PFSK-1 (cell line): ENCODE measurements around the gene KCNJ1.

Experiments
- POLR2AphosphoS5 ChIP-seq: IDR thresholded peaks from 2 replicates; pipeline ENCODE4 v1.6.1; 2012; ENCODE audit warnings: low read depth, mild to moderate bottlenecking, control low read depth, low read length, moderate library complexity
- SIN3A ChIP-seq: IDR thresholded peaks from 2 replicates; pipeline ENCODE4 v1.6.1; 2012; ENCODE audit warnings: mild to moderate bottlenecking, low read length, moderate library complexity, borderline replicate concordance; ENCODE audit not compliant: insufficient read depth
- TAF1 ChIP-seq: IDR thresholded peaks from 2 replicates; pipeline ENCODE4 v1.6.1; 2012; ENCODE audit warnings: low read length, control low read depth, borderline replicate concordance; ENCODE audit not compliant: insufficient read depth
- TF ChIP-seq, protein P1 (sequence below), 2 experiments: IDR thresholded peaks; 2 replicates each; pipeline versions ENCODE4 v1.6.1 to v1.8.0; 2011 to 2012; ENCODE audit warnings: low read depth in 2 of 2, low read length in 2 of 2, control low read depth in 1 of 2, inconsistent platforms in 1 of 2, mild to moderate bottlenecking in 1 of 2, moderate library complexity in 1 of 2; ENCODE audit not compliant: insufficient read depth in 1 of 2

DNA sequence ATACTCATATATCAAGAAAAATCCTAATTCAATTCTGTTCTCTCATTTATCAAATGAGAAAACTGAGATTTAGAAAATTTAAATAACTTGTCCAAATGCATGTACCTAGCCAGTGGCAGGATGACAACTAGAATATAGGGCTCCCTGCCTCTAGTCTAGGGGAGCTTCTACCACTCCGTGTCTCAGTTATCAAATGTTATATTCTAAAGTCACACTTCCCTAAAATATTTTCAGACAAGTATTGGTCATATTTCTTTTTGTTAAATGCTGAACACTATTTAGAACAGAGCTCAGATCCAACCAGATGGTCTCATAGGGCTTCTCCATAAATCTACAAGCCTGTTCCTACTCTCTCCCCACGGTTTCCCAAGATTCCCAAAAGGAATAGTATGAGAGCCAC is 26.3 kb downstream of the KCNJ1 start:
- TF ChIP-seq SIN3A (no peak), POLR2AphosphoS5 (no peak), TAF1 (no peak)
- TF ChIP-seq, protein P1, sequence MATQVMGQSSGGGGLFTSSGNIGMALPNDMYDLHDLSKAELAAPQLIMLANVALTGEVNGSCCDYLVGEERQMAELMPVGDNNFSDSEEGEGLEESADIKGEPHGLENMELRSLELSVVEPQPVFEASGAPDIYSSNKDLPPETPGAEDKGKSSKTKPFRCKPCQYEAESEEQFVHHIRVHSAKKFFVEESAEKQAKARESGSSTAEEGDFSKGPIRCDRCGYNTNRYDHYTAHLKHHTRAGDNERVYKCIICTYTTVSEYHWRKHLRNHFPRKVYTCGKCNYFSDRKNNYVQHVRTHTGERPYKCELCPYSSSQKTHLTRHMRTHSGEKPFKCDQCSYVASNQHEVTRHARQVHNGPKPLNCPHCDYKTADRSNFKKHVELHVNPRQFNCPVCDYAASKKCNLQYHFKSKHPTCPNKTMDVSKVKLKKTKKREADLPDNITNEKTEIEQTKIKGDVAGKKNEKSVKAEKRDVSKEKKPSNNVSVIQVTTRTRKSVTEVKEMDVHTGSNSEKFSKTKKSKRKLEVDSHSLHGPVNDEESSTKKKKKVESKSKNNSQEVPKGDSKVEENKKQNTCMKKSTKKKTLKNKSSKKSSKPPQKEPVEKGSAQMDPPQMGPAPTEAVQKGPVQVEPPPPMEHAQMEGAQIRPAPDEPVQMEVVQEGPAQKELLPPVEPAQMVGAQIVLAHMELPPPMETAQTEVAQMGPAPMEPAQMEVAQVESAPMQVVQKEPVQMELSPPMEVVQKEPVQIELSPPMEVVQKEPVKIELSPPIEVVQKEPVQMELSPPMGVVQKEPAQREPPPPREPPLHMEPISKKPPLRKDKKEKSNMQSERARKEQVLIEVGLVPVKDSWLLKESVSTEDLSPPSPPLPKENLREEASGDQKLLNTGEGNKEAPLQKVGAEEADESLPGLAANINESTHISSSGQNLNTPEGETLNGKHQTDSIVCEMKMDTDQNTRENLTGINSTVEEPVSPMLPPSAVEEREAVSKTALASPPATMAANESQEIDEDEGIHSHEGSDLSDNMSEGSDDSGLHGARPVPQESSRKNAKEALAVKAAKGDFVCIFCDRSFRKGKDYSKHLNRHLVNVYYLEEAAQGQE (IDR thresholded peaks at IDR 0.05; ENCODE audit: insufficient read depth in 1 of 2, low read depth in 2 of 2, low read length in 2 of 2): no peak
